H1 (cell line): Measurements from ENCODE around the gene JADE1. TPM values are rescaled to one million over a fixed set of nuclear protein-coding genes. Genes with fewer than 3 reads are reported as not detected.

ENCODE experiments used
- CTCF ChIA-PET: fragments of 300-600 bp; sonication (Branson Sonifier 250); formaldehyde crosslinking; loops from one replicate; lab custom pipeline; 2021; ENCODE audit not compliant: partially characterized antibody; lab: Charles Lee
- POLR2A ChIA-PET: fragments of 300-600 bp; sonication (Branson Sonifier 250); formaldehyde crosslinking; loops from one replicate; lab custom pipeline; 2021; ENCODE audit warnings: inconsistent platforms; ENCODE audit not compliant: partially characterized antibody; lab: Charles Lee
- DNase-seq, 2 experiments: peaks; one replicate each; pipeline versions ENCODE4 v3.0.0 to v3.0.0-alpha.2; 2010 to 2022; ENCODE audit warnings: low spot score in 2 of 2, low read depth in 1 of 2, mixed read lengths in 1 of 2
- FAIRE-seq: peaks from 2 replicates; lab custom pipeline; 2011; peaks lifted over from hg19 to GRCh38; lab: Jason Lieb, UNC
- H2AFZ ChIP-seq: 2 replicates; pipeline ENCODE4 v1.8.1; 2012; ENCODE audit warnings: low read length, inconsistent platforms
- H2AK5ac ChIP-seq: 2 replicates; pipeline ENCODE4 v1.6.1; 2013; ENCODE audit warnings: low read depth, low read length
- H2BK120ac ChIP-seq: replicated peaks from 2 replicates; pipeline ENCODE3; 2013; ENCODE audit warnings: low read depth, low read length, inconsistent platforms
- H2BK12ac ChIP-seq: 2 replicates; pipeline ENCODE4 v1.6.1; 2013; ENCODE audit warnings: low read depth, low read length
- H2BK15ac ChIP-seq: 2 replicates; pipeline ENCODE4 v1.6.1; 2013; ENCODE audit warnings: low read length
- H2BK20ac ChIP-seq: 2 replicates; pipeline ENCODE4 v1.6.1; 2013; ENCODE audit warnings: low read length
- H2BK5ac ChIP-seq: 2 replicates; pipeline ENCODE4 v1.6.1; 2013; ENCODE audit warnings: low read depth, low read length
- H3K14ac ChIP-seq: 2 replicates; pipeline ENCODE4 v1.6.1; 2013; ENCODE audit warnings: inconsistent platforms; ENCODE audit not compliant: insufficient read length
- H3K18ac ChIP-seq: 2 replicates; pipeline ENCODE4 v1.6.1; 2013; ENCODE audit warnings: low read length; ENCODE audit errors: extremely low read depth
- H3K23ac ChIP-seq: 2 replicates; pipeline ENCODE4 v1.6.1; 2013; ENCODE audit warnings: inconsistent platforms; ENCODE audit not compliant: insufficient read length
- H3K23me2 ChIP-seq: 2 replicates; pipeline ENCODE4 v1.6.1; 2013; ENCODE audit warnings: low read depth, low read length
- H3K27ac ChIP-seq: 2 replicates; pipeline ENCODE4 v1.6.1; 2011; ENCODE audit warnings: low read depth, low read length, inconsistent platforms
- H3K27me3 ChIP-seq, 4 experiments: replicated peaks in 1 of 4; 1 replicate in 1 of 4; 2 replicates in 3 of 4; pipeline versions ENCODE4 v1.6.1 to v1.8.1; 2011 to 2013; ENCODE audit warnings: low read length in 3 of 4, mild to moderate bottlenecking in 3 of 4, inconsistent platforms in 2 of 4, mixed read lengths in 2 of 4, moderate library complexity in 1 of 4; ENCODE audit not compliant: control insufficient read depth in 3 of 4, insufficient read depth in 3 of 4; ENCODE audit errors: extremely low read depth in 1 of 4
- H3K36me3 ChIP-seq, 4 experiments: 2 replicates each; pipeline versions ENCODE4 v1.6.1 to v1.8.1; 2011 to 2013; ENCODE audit warnings: mild to moderate bottlenecking in 4 of 4, low read length in 3 of 4, moderate library complexity in 2 of 4, control low read depth in 1 of 4, inconsistent platforms in 1 of 4; ENCODE audit not compliant: insufficient read depth in 4 of 4, control insufficient read depth in 2 of 4
- H3K4ac ChIP-seq: replicated peaks from 2 replicates; pipeline ENCODE3; 2013; ENCODE audit warnings: low read length, low read depth, mixed read lengths, inconsistent platforms; ENCODE audit not compliant: insufficient read length
- H3K4me1 ChIP-seq, 4 experiments: replicated peaks in 1 of 4; 1 replicate in 1 of 4; 2 replicates in 3 of 4; pipeline versions ENCODE4 v1.6.1 to v1.8.1; 2011 to 2013; ENCODE audit warnings: low read length in 3 of 4, inconsistent platforms in 2 of 4, mixed read lengths in 1 of 4; ENCODE audit not compliant: insufficient read depth in 4 of 4, control insufficient read depth in 3 of 4
- H3K4me2 ChIP-seq, 2 experiments: 2 replicates each; pipeline versions ENCODE4 v1.6.1 to v1.8.1; 2011 to 2013; ENCODE audit warnings: low read depth in 2 of 2, low read length in 2 of 2, control low read depth in 1 of 2, inconsistent platforms in 1 of 2, mild to moderate bottlenecking in 1 of 2; ENCODE audit not compliant: insufficient read depth in 1 of 2
- H3K4me3 ChIP-seq, 4 experiments: fragments of 200-600, 300-600 bp in 1 of 4; sonication (generic), shearing (Covaris generic), sonication (Bioruptor Twin) in 1 of 4; 2 replicates each; pipeline versions ENCODE4 v1.5.1 to v1.8.1; 2011 to 2016; ENCODE audit warnings: low read length in 4 of 4, low read depth in 3 of 4, control low read depth in 2 of 4, inconsistent platforms in 2 of 4, mild to moderate bottlenecking in 2 of 4, mixed read lengths in 1 of 4, moderate library complexity in 1 of 4; ENCODE audit not compliant: insufficient read depth in 2 of 4; ENCODE audit errors: extremely low read depth in 1 of 4
- H3K56ac ChIP-seq: replicated peaks from 2 replicates; pipeline ENCODE3; 2013; ENCODE audit warnings: low read depth, mild to moderate bottlenecking, mixed read lengths, low read length, inconsistent platforms; ENCODE audit not compliant: insufficient read length
- H3K79me1 ChIP-seq: 2 replicates; pipeline ENCODE4 v1.6.1; 2013; ENCODE audit warnings: low read depth, low read length, control low read depth
- H3K79me2 ChIP-seq, 2 experiments: 2 replicates each; pipeline versions ENCODE4 v1.6.1 to v1.8.1; 2012 to 2013; ENCODE audit warnings: low read length in 2 of 2, mild to moderate bottlenecking in 2 of 2, inconsistent platforms in 1 of 2; ENCODE audit not compliant: insufficient read depth in 2 of 2, control insufficient read depth in 1 of 2
- H3K9ac ChIP-seq, 4 experiments: replicated peaks in 1 of 4; 1 replicate in 1 of 4; 2 replicates in 3 of 4; pipeline versions ENCODE4 v1.6.1 to v1.8.1; 2011 to 2013; ENCODE audit warnings: low read depth in 3 of 4, low read length in 3 of 4, control low read depth in 2 of 4, mild to moderate bottlenecking in 2 of 4, moderate library complexity in 2 of 4, inconsistent platforms in 1 of 4; ENCODE audit errors: extremely low read depth in 1 of 4
- H3K9me3 ChIP-seq, 2 experiments: 2 replicates each; pipeline versions ENCODE4 v1.6.1 to v1.8.1; 2012 to 2013; ENCODE audit warnings: mild to moderate bottlenecking in 2 of 2, moderate library complexity in 2 of 2, control low read depth in 1 of 2, inconsistent platforms in 1 of 2, low read depth in 1 of 2, low read length in 1 of 2, mixed read lengths in 1 of 2; ENCODE audit not compliant: insufficient read depth in 2 of 2
- H4K20me1 ChIP-seq, 2 experiments: replicated peaks in 1 of 2; 2 replicates each; pipeline versions ENCODE3 to v1.8.1; 2011 to 2013; ENCODE audit warnings: inconsistent platforms in 2 of 2, low read length in 2 of 2, mild to moderate bottlenecking in 1 of 2; ENCODE audit not compliant: insufficient read depth in 2 of 2, control insufficient read depth in 1 of 2
- H4K5ac ChIP-seq: 2 replicates; pipeline ENCODE4 v1.6.1; 2013; ENCODE audit warnings: low read length, low read depth, mixed read lengths, inconsistent platforms; ENCODE audit not compliant: insufficient read length
- H4K8ac ChIP-seq: 2 replicates; pipeline ENCODE4 v1.8.0; 2013; ENCODE audit warnings: mild to moderate bottlenecking, moderate library complexity, low read length, inconsistent platforms; ENCODE audit not compliant: insufficient read depth; ENCODE audit errors: extremely low read depth
- H4K91ac ChIP-seq: replicated peaks from 2 replicates; pipeline ENCODE3; 2013; ENCODE audit warnings: low read length, mixed read lengths, inconsistent platforms; ENCODE audit not compliant: insufficient read length
- POLR2AphosphoS5 ChIP-seq: IDR thresholded peaks from 2 replicates; pipeline ENCODE4 v1.6.1; 2011; ENCODE audit warnings: low read depth, low read length
- SAP30 ChIP-seq: fragments of 300-600 bp; sonication (generic); IDR thresholded peaks from 2 replicates; pipeline ENCODE4 v1.7.1; 2012; ENCODE audit warnings: low read length, moderate library complexity, mild to moderate bottlenecking, inconsistent platforms; ENCODE audit not compliant: insufficient read depth, insufficient replicate concordance
- TAF7 ChIP-seq: optimal IDR thresholded peaks from 2 replicates; pipeline ENCODE3; 2011; ENCODE audit warnings: low read depth, mild to moderate bottlenecking, inconsistent platforms, low read length, moderate library complexity, borderline replicate concordance
- USF2 ChIP-seq: IDR thresholded peaks from 2 replicates; pipeline ENCODE4 v1.6.1; 2011; ENCODE audit warnings: low read length, improper control_type of control experiment
- WGBS, 2 experiments: shearing (Covaris generic) in 1 of 2; methylation state at CpG; one replicate each; pipeline versions ENCODE4 v1.1.6 to v1.1.7; 2013 to 2015; ENCODE audit warnings: low lambda C conversion rate in 2 of 2, mixed read lengths in 2 of 2, inconsistent platforms in 1 of 2, low coverage in 1 of 2, missing lambda C conversion rate in 1 of 2; ENCODE audit not compliant: insufficient replicate concordance in 2 of 2, insufficient coverage in 1 of 2, insufficient read length in 1 of 2; ENCODE audit errors: extremely low coverage in 1 of 2, missing lambda C conversion rate in 1 of 2; 5-methylcytosine and 5-hydroxymethylcytosine counted together
- polyA plus RNA-seq, 7 experiments: library from polyadenylated mRNA; depleted of rRNA in 3 of 7; stranded (reverse) in 5 of 7; unstranded in 2 of 7; fragments of >200 nt in 5 of 7; fragments of 200-250 nt in 2 of 7; gene quantifications; 1 replicate in 5 of 7; 2 replicates in 1 of 7; 4 replicates in 1 of 7; pipeline versions ENCODE4 v1.2.1 to v1.2.3, GENCODE V29; 2011 to 2013; ENCODE audit warnings: missing spikeins in 2 of 7, mixed read lengths in 2 of 7
- total RNA-seq: library from RNA; stranded (reverse); fragmentation: NEBNext Ultra II Directional; extraction: Animal tissue kit (Norgen Biotek cat#: 25700); gene quantifications from 2 replicates; pipeline ENCODE4 v1.2.1, GENCODE V29; 2021

The JADE1 gene
- total and polyA plus RNA-seq, 2 of the 8 experiments (the other 6 are each of a cell fraction or from before 2014, with no cell fraction given), result 37.7 to 213 TPM

GRCh38 chr4:128866691-128867090 is 57.2 kb downstream of the JADE1 start:
- no peak overlapping the region for H3K4me2 ChIP-seq
- no peak overlapping the region for H4K5ac ChIP-seq
- H3K79me1 ChIP-seq, result peaks cover 5% of the 10 kb centered on the region; the same call in 1 of the 2 replicates
- TF ChIP-seq POLR2AphosphoS5 (no peak; the same call in none of the 2 replicates), USF2 (no peak), TAF7 (peak; percentile 9), SAP30 (no peak)
- no peak overlapping the region for H3K23ac ChIP-seq
- H3K4me3 ChIP-seq, result no peak overlapping the region
- no peak overlapping the region for H2BK20ac ChIP-seq
- no peak overlapping the region for H4K8ac ChIP-seq
- no peak overlapping the region for H3K27ac ChIP-seq
- H2BK120ac ChIP-seq, result no peak overlapping the region
- peaks cover 24 to 37% of the 10 kb centered on the region in 2 experiments for H4K20me1 ChIP-seq
- ChIA-PET CTCF (no interaction called here), POLR2A (interaction anchor here (0.6 to 5.6 kb wide), 9 partner anchors 8 to 54 kb away, joined by 3 to 46 read pairs (median 3); no protein-coding TSS in a partner anchor)
- no peak overlapping the region for H2BK12ac ChIP-seq
- H3K23me2 ChIP-seq, result no peaks in the 10 kb centered on the region
- no peak overlapping the region for H3K4ac ChIP-seq
- H2AFZ ChIP-seq, result no peak overlapping the region
- peaks cover 0 to 9% (median 5%) of the 10 kb centered on the region in 4 experiments; a peak in 6 of 7 replicates for H3K4me1 ChIP-seq
- H3K18ac ChIP-seq, result no peak overlapping the region
- H4K91ac ChIP-seq, result no peak overlapping the region
- H2BK5ac ChIP-seq, result no peak overlapping the region
- 80% methylated on average over 1 of the region's 1 CpG; no CpG with 5 or more reads in 1 of the 2 experiments for WGBS, 2 experiments
- no peak overlapping the region for H2BK15ac ChIP-seq
- no peak overlapping the region for H3K9ac ChIP-seq
- H3K27me3 ChIP-seq, result no peaks in the 10 kb centered on the region
- H3K36me3 ChIP-seq, result peaks cover 47 to 100% (median 87%) of the 10 kb centered on the region in 4 experiments
- H3K9me3 ChIP-seq, result no peaks in the 10 kb centered on the region
- FAIRE-seq (no peak), DNase-seq (no peak)
- H2AK5ac ChIP-seq, result no peak overlapping the region
- no peak overlapping the region for H3K56ac ChIP-seq
- no peak overlapping the region for H3K14ac ChIP-seq
- H3K79me2 ChIP-seq, result peaks cover 0 to 50% of the 10 kb centered on the region in 2 experiments; a peak in 3 of 4 replicates
